ENCODE data around the gene ZC3HAV1L.
"Not testable (repeated sequence)": the region's sequence is repeated elsewhere in the genome, so short reads cannot be mapped to it uniquely, and the experiment has no call there.

The ZC3HAV1L gene

DNA sequence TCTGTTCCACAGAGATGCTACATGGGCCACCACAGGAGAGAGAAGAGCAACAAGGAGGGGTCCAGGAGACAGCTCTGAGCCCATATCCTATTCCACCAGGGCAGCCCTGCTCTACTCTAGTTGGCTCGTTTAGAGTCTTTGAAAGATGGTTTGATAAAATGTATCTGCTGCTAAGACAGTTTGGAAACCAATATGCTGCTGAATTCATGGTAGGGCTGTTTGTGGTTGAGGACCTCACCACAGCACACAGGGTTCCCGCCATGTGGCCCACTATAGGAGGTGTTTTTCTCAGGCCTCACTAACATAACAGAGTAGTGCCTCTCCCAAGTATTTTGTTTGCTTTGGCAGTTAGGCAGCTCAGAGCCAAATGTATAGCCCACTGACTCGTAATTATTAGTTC, 35.8 kb upstream of the ZC3HAV1L start:
- Histone ChIP-seq H3K36me3 (ENCODE audit: insufficient read depth, low read depth, low read length) (peaks cover 68% of the 10 kb centered on the region), H3K27ac (ENCODE audit: low read length) (no peak overlapping the region), H3K27me3 (ENCODE audit: insufficient read depth, low read length) (no peaks in the 10 kb centered on the region), H3K9me3 (ENCODE audit: insufficient read depth, low read depth, low read length) (no peaks in the 10 kb centered on the region), H3K4me1 (ENCODE audit: insufficient read depth, low read length) (no peaks in the 10 kb centered on the region), H3K9ac (ENCODE audit: low read depth, low read length) (no peak overlapping the region), H3K4me3 (ENCODE audit: low read length) (no peak overlapping the region)

- no peaks in the 10 kb centered on the region for H3K4me1 ChIP-seq (ENCODE audit: insufficient read depth, low read length)
- no peak overlapping the region for H3K4me3 ChIP-seq (ENCODE audit: low read length)
- no peak overlapping the region for H3K9ac ChIP-seq (ENCODE audit: low read depth, low read length)
- peaks cover 74% of the 10 kb centered on the region for H3K36me3 ChIP-seq (ENCODE audit: insufficient read depth, low read depth, low read length)
- no peaks in the 10 kb centered on the region for H3K27me3 ChIP-seq (ENCODE audit: insufficient read depth, low read length)
- H3K27ac ChIP-seq (ENCODE audit: low read length), result no peak overlapping the region
- H3K9me3 ChIP-seq (ENCODE audit: insufficient read depth, low read depth, low read length), result no peaks in the 10 kb centered on the region
These were observed 32.9 kb upstream of the ZC3HAV1L start for GRCh38 chr7:139068544-139069399.

- no peak overlapping the region for H3K4me3 ChIP-seq (ENCODE audit: low read length)
- no peaks in the 10 kb centered on the region for H3K4me1 ChIP-seq (ENCODE audit: insufficient read depth, low read length)
- H3K27me3 ChIP-seq (ENCODE audit: insufficient read depth, low read length), result no peaks in the 10 kb centered on the region
- peaks cover 57% of the 10 kb centered on the region for H3K36me3 ChIP-seq (ENCODE audit: insufficient read depth, low read depth, low read length)
- H3K27ac ChIP-seq (ENCODE audit: low read length), result no peak overlapping the region
- H3K9ac ChIP-seq (ENCODE audit: low read depth, low read length), result no peak overlapping the region
- no peaks in the 10 kb centered on the region for H3K9me3 ChIP-seq (ENCODE audit: insufficient read depth, low read depth, low read length)
These were observed 30.5 kb upstream of the ZC3HAV1L start for GRCh38 chr7:139066315-139066714.

DNA sequence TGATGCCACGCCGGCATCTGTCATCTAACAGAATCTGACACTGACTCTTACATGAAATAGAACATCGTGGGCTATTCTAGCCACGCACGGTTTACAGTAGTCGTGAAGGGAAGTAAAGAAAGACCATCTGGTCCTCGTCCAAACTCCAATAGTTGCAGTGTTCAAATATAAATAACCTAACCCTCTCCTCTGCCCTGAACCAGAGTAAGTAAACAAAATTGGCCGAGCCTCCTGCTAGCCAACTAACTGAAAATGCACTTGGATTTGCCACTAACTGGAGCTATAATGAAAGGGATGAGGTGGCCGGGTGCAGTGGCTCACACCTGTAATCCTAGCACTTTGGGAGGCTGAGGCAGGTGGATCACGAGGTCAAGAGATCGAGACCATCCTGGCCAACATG, 29.5 kb upstream of the ZC3HAV1L start:
- no peak overlapping the region for H3K4me3 ChIP-seq (ENCODE audit: low read length)
- no peaks in the 10 kb centered on the region for H3K9me3 ChIP-seq (ENCODE audit: insufficient read depth, low read depth, low read length)
- H3K27me3 ChIP-seq (ENCODE audit: insufficient read depth, low read length), result no peaks in the 10 kb centered on the region
- H3K27ac ChIP-seq (ENCODE audit: low read length), result no peak overlapping the region
- H3K36me3 ChIP-seq (ENCODE audit: insufficient read depth, low read depth, low read length), result peaks cover 62% of the 10 kb centered on the region
- H3K9ac ChIP-seq (ENCODE audit: low read depth, low read length), result no peak overlapping the region
- H3K4me1 ChIP-seq (ENCODE audit: insufficient read depth, low read length), result no peaks in the 10 kb centered on the region

- no peak overlapping the region for H3K27ac ChIP-seq (ENCODE audit: low read length)
- peaks cover 41% of the 10 kb centered on the region for H3K36me3 ChIP-seq (ENCODE audit: insufficient read depth, low read depth, low read length)
- H3K9ac ChIP-seq (ENCODE audit: low read depth, low read length), result no peak overlapping the region
- no peak overlapping the region for H3K4me3 ChIP-seq (ENCODE audit: low read length)
- H3K4me1 ChIP-seq (ENCODE audit: insufficient read depth, low read length), result 0 out of 2 replicates have a peak, but pooled peaks cover 3% of the 10 kb centered on the region
- H3K27me3 ChIP-seq (ENCODE audit: insufficient read depth, low read length), result no peaks in the 10 kb centered on the region
- no peaks in the 10 kb centered on the region for H3K9me3 ChIP-seq (ENCODE audit: insufficient read depth, low read depth, low read length)
These were observed 25.6 kb upstream of the ZC3HAV1L start for GRCh38 chr7:139061416-139061815.

DNA sequence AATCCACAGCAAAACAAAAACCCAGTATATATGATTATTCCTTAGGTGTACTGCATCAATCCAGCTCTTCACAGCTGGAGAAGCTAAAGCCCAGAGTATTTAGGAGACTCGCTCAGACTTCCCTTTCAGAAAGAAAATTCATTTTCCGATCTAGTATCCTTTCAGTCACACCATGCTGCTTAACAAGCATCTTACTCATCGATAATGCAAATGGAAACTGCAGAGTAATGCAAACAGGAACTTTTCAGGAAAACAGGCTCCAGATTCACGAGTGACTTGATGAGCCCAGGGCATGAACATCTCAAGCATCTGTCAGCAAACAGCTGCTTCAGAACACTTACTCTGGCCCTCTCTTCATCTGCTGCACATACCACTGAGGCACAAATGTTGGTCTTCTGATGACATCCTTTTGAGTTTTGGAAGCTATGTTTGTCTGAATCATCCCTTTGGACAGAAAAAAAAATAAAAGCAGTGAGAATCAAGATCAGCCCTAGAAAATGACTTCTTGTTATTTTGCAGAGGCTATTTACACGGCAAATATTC, 24.9 kb upstream of the ZC3HAV1L start:
- H3K27me3 ChIP-seq (ENCODE audit: insufficient read depth, low read length), result no peaks in the 10 kb centered on the region
- H3K4me1 ChIP-seq (ENCODE audit: insufficient read depth, low read length), result 0 out of 2 replicates have a peak, but pooled peaks cover 3% of the 10 kb centered on the region
- H3K4me3 ChIP-seq (ENCODE audit: low read length), result no peak overlapping the region
- no peak overlapping the region for H3K27ac ChIP-seq (ENCODE audit: low read length)
- H3K9me3 ChIP-seq (ENCODE audit: insufficient read depth, low read depth, low read length), result no peaks in the 10 kb centered on the region
- peaks cover 39% of the 10 kb centered on the region for H3K36me3 ChIP-seq (ENCODE audit: insufficient read depth, low read depth, low read length)
- no peak overlapping the region for H3K9ac ChIP-seq (ENCODE audit: low read depth, low read length)

DNA sequence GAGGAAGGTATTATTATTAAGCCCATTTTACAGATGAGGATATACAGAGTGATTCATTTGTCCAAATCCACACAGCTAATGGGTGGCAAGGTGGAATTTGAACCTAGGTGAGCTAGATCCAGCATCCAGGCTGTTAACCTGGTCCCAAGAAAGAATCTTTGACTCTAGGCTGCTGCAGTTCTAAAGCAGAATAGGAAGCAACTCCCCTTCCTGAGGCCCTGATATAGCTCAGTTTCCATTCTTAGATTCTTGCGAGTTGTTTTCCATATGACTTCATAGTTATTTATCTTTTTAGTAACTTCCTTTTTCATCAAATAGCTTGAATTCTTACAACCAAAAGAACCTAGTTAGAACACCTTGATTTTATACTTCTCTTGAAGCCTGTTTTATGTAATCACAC, 24.1 kb upstream of the ZC3HAV1L start:
- H3K36me3 ChIP-seq (ENCODE audit: insufficient read depth, low read depth, low read length), result peaks cover 34% of the 10 kb centered on the region
- no peaks in the 10 kb centered on the region for H3K9me3 ChIP-seq (ENCODE audit: insufficient read depth, low read depth, low read length)
- H3K4me3 ChIP-seq (ENCODE audit: low read length), result no peak overlapping the region
- no peak overlapping the region for H3K27ac ChIP-seq (ENCODE audit: low read length)
- no peak overlapping the region for H3K9ac ChIP-seq (ENCODE audit: low read depth, low read length)
- 0 out of 2 replicates have a peak, but pooled peaks cover 3% of the 10 kb centered on the region for H3K4me1 ChIP-seq (ENCODE audit: insufficient read depth, low read length)
- H3K27me3 ChIP-seq (ENCODE audit: insufficient read depth, low read length), result no peaks in the 10 kb centered on the region

DNA sequence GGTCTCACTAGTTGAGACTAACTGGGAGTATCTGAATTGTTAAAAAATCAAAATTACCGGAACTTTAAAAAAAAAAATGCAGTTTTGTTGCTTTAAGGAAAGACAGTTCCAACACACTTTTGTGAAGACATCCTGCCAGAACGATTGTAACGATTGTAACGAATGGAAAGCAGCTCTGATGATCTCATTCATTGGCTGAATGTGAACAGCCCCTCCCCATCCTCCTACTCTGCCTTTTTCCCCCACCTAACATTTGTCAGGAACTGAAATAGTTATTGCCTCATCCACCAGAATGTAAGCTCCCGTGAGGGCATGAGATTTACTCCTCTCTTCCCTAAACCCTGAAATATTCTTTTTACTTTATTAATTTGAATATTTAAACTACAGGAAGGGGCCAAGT, 23.1 kb upstream of the ZC3HAV1L start:
- Histone ChIP-seq H3K4me1 (ENCODE audit: insufficient read depth, low read length) (0 out of 2 replicates have a peak, but pooled peaks cover 3% of the 10 kb centered on the region), H3K9ac (ENCODE audit: low read depth, low read length) (no peak overlapping the region), H3K27me3 (ENCODE audit: insufficient read depth, low read length) (no peaks in the 10 kb centered on the region), H3K36me3 (ENCODE audit: insufficient read depth, low read depth, low read length) (peaks cover 32% of the 10 kb centered on the region), H3K27ac (ENCODE audit: low read length) (no peak overlapping the region), H3K9me3 (ENCODE audit: insufficient read depth, low read depth, low read length) (no peaks in the 10 kb centered on the region), H3K4me3 (ENCODE audit: low read length) (no peak overlapping the region)

GRCh38 chr7:139055674-139056073, 19.8 kb upstream of the ZC3HAV1L start:
- Histone ChIP-seq H3K36me3 (ENCODE audit: insufficient read depth, low read depth, low read length) (peaks cover 37% of the 10 kb centered on the region), H3K9ac (ENCODE audit: low read depth, low read length) (no peak overlapping the region)

DNA sequence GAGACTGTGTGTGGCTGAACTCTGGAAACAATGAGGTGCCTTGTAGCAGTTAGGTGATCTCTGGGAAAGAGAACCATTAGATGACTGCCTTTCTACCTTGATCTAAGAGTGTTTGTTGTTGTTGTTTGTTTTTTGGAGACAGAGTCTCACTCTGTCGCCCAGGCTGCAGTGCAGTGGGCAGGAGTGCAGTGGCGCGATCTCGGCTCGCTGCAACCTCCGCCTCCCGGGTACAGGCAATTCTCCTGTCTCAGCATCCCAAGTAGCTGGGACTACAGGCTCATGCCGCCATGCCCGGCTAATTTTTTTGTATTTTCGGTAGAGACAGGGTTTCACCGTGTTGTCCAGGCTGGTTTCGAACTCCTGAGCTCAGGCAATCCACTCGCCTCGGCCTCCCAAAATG, 18.8 kb upstream of the ZC3HAV1L start:
- H3K4me1 ChIP-seq (ENCODE audit: insufficient read depth, low read length); H3K27me3 ChIP-seq (ENCODE audit: insufficient read depth, low read length); H3K9me3 ChIP-seq (ENCODE audit: insufficient read depth, low read depth, low read length); H3K27ac ChIP-seq (ENCODE audit: low read length); H3K4me3 ChIP-seq (ENCODE audit: low read length); H3K9ac ChIP-seq (ENCODE audit: low read depth, low read length): not testable (repeated sequence)
- peaks cover 33% of the 10 kb centered on the region for H3K36me3 ChIP-seq (ENCODE audit: insufficient read depth, low read depth, low read length)

More at GRCh38 chr7:139055674-139056073, 19.8 kb upstream of the ZC3HAV1L start:
- Histone ChIP-seq H3K27me3 (ENCODE audit: insufficient read depth, low read length) (no peaks in the 10 kb centered on the region), H3K9me3 (ENCODE audit: insufficient read depth, low read depth, low read length) (no peaks in the 10 kb centered on the region), H3K4me1 (ENCODE audit: insufficient read depth, low read length) (0 out of 2 replicates have a peak, but pooled peaks cover 3% of the 10 kb centered on the region), H3K27ac (ENCODE audit: low read length) (no peak overlapping the region), H3K4me3 (ENCODE audit: low read length) (no peak overlapping the region)

DNA sequence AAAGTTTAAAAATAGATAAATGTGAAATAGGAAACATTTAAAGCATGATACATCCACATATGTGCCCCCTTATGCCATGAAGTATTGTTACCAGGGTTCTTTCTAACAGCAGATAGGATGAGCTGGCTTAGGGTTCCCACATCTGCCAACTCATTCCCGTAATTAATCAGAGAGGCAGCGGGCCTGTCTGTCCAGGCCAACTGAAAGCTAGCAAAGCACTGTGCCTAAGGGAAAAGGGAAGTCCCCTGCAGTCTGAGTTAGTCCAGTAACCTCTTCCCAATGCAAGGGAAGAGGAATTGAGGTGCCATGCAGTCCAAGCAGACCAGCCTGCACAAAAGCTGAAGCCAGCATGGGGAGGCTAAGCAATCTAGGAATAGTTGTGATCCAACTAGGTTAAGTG, 18.3 kb upstream of the ZC3HAV1L start:
- peaks cover 35% of the 10 kb centered on the region for H3K36me3 ChIP-seq (ENCODE audit: insufficient read depth, low read depth, low read length)
- H3K9ac ChIP-seq (ENCODE audit: low read depth, low read length), result no peak overlapping the region
- H3K27ac ChIP-seq (ENCODE audit: low read length), result no peak overlapping the region
- H3K4me1 ChIP-seq (ENCODE audit: insufficient read depth, low read length), result 0 out of 2 replicates have a peak, but pooled peaks cover 3% of the 10 kb centered on the region
- H3K27me3 ChIP-seq (ENCODE audit: insufficient read depth, low read length), result no peaks in the 10 kb centered on the region
- no peaks in the 10 kb centered on the region for H3K9me3 ChIP-seq (ENCODE audit: insufficient read depth, low read depth, low read length)
- H3K4me3 ChIP-seq (ENCODE audit: low read length), result no peak overlapping the region

DNA sequence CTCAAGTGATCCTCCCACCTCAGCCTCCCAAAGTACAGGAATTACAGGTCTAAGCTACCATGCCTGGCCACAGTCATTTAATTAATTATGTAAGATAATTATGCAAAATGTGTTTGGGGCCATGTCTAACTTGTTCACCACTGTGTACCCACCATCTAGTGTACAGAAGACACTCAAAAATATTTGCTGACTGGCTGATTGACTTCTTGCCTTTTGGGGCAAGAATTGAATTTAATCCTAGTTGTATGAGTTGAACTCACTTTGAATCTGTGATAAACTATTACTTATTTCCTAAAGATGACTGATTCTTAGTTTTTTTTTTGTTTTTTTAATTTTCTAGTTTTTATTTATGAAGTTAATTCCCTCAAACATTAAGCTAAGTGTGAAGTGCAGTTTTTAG, 15.8 kb upstream of the ZC3HAV1L start:
- Histone ChIP-seq H3K9ac (ENCODE audit: low read depth, low read length) (no peak overlapping the region), H3K4me1 (ENCODE audit: insufficient read depth, low read length) (no peaks in the 10 kb centered on the region), H3K9me3 (ENCODE audit: insufficient read depth, low read depth, low read length) (no peaks in the 10 kb centered on the region), H3K27me3 (ENCODE audit: insufficient read depth, low read length) (no peaks in the 10 kb centered on the region), H3K27ac (ENCODE audit: low read length) (no peak overlapping the region), H3K4me3 (ENCODE audit: low read length) (no peak overlapping the region), H3K36me3 (ENCODE audit: insufficient read depth, low read depth, low read length) (peaks cover 44% of the 10 kb centered on the region)
